ENCODE data around the gene NUP93.
"Not testable (repeated sequence)": the region's sequence is repeated elsewhere in the genome, so short reads cannot be mapped to it uniquely, and the experiment has no call there.

GRCh38 chr16:56797038-56797437 lies 67.1 kb downstream of the NUP93 start:
- TF ChIP-seq CTCF, POLR2AphosphoS5, POLR2A (IDR thresholded peaks at IDR 0.05): not testable (repeated sequence)
